GM19099 (cell line): ENCODE results near the gene ADAMTS3.

Experiments used
- POLR2A ChIP-seq: IDR thresholded peaks from 3 replicates; pipeline ENCODE4 v1.6.1; 2011; ENCODE audit warnings: low read depth; ENCODE audit not compliant: insufficient read length; ENCODE audit errors: extremely low read depth

Gene ADAMTS3

DNA sequence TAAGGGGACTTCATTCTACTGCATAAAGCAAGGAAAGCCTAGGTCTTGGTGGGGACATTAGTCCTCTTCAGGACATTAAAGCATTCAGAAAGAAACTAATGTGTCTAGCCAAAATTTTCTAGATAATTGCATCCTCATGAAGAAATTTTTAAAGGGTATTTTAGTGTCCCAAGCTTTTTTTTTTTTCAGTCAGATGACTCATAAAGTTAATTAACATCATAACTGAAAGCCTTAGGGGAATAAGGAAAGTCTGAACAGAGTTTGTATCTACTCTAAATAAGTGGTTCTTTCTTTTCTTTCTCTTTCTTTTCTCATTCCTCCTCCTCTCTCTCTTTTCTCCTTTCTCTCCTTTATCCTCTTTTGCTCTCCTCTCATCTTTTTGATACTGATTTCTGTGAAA lies 202.4 kb downstream of the ADAMTS3 start:
- TF ChIP-seq POLR2A = no peak

DNA sequence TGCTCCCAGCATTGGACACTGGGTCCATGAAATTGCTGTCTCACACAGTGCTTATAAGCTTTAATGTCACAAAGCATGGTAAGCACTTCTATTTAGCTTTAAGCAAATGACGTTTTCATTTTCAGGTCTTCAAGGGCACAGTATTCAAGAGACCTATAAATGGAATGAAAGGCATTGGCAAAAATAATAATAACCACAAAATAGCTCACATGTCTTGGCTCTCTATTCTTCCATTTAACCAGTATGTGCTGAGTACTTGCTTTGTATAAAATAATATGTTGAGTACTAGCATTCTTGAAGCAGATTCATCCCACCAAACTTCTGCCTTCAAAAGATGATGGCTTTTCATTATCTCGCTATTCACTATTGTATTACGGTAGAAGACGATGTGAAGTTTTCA lies 203.0 kb downstream of the ADAMTS3 start:
- no peak for TF ChIP-seq POLR2A

DNA sequence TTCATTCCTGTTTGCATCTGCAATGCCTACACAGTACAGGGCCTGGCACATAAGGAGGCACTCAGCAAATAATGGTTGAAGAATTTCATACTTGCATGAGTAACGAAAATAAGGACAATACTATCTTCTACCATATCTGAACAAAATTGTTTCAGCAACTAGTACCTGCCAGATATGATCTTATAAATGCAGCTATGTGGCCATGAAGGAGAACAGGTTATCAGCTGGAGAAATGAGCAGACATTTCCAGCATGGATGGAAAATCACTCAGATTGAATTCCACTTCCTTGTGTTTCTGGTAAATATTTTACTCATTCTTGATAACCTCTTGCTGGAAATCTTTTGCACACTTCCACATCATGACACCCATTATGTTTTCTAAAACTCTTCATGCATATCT lies 204.0 kb downstream of the ADAMTS3 start:
- no peak for TF ChIP-seq POLR2A

DNA sequence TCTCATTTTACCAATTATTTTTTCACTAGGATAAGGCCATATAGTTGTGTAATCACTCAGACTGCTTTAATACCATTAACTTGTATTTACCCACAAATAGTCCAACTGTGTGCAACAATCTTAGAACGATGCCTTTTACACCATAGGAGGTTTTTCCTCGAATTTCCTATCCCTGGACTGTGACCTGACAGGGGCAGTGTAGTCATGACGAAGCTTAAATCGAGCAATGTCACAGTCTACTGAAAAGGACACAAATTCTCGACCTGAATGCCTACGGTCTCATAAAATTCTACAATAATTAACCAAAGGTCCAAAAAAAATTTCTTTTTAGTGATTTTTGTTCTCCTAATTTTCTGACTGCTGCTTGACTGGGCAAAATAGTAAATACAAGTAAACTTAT lies 208.9 kb downstream of the ADAMTS3 start:
- no peak for TF ChIP-seq POLR2A

DNA sequence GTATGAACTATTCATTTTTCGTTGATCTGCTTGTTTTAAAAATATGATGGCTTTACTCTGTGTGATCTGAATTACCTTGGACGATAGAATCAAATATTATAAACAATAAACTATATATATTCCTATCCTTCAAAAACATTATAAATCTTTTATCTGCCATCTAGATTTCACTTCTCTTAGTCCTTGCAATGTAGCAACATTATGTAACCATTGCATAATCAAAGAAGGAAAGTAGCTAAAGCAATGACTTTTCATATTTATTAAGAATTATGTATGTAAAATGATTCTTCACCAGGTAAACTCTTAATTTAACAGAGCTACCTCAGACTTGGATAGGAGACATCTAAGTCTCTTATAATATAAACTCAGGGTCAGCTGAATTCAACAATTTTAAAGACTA lies 210.5 kb downstream of the ADAMTS3 start:
- no peak for TF ChIP-seq POLR2A

DNA sequence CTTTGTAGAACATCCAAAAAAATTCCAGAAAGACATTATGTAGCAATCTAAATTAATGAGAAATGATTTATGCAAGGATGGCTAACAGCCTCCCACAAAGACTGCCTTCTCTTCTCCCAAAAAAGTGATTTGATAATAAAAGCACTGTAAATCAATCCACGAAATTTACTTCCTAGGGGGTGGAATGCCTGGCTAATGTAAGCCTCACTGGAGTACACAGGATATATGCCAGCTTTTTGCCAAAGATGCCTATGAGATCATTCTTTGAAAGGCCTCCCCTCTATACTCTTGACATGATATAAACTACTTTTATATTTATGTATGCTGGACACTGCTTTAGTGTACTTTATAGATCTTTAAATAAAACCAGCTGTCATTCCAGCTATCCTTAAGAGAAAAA lies 211.1 kb downstream of the ADAMTS3 start:
- no peak for TF ChIP-seq POLR2A

DNA sequence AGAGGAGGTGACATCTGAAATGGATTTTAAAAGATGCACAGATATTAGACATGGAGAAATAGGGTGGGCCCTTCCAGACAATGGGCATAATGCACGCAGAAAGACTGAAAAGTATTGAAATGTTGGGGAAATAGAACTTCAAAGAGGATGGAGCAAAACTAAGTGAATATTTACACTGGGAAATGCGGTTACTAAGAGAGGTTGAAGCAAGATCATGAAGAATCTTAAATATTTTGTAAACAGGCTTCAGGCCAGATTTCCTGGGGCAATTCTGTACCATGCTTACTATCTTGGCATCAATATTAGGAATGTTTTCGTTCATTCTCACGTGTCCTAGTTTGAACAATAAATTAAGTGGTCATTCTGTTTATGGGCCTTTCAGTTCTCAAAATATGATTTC lies 216.3 kb downstream of the ADAMTS3 start:
- no peak for TF ChIP-seq POLR2A

DNA sequence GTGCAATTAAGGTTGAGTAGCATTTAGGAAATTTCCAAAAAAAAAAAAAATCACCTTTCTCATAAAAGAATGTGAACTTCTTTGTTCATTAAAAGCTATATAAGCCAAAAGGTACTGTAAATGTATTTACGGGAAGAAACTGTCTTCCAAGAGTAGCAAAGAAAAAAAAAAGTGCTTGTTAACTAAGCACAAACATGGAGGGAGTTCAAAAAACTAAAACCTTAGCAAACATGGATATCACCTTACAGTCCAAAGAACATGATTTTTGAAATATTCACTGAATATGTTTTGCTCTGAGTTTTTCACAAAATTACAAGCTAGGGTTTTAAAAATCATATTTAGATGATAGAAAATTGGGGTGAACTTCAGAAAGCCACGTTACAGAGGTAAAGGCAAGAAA lies 217.5 kb downstream of the ADAMTS3 start:
- no peak for TF ChIP-seq POLR2A

DNA sequence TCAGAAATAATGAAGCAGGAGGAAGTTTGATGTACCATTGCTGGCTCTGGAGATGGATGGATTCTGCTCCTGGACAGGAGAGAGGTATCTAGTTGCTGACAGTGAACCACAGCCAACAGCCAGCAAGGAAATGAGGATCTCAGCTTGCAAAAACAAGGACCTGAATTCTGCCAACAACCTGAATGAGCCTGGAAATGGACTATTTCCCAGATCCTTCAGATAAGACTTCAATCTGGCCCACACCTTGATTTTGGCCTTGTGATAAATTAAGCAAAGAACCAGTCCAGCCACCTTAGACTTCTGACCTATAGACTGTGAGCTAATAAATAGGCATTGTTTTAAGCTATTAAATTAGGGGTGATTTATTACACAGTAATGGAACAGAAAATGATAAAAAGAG lies 220.3 kb downstream of the ADAMTS3 start:
- TF ChIP-seq POLR2A = no peak

DNA sequence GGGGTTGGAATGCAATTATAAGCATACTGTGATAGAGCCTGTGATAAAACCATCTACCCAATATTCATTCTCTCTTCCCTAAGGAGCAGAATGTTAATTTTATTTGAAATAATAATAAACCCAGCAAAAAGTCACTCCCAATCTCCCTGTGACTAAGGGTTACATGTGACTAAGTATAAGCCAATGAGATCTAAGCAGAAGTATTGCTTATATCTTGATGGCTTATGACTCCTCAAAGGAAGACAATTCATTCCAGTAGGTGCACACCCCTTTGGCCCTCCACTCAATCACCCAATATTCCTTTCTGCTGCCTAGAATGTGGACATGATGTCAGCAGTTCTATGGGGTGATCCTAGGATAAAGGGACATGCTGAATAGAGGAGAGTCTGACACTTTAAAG lies 224.6 kb downstream of the ADAMTS3 start:
- no peak for TF ChIP-seq POLR2A

DNA sequence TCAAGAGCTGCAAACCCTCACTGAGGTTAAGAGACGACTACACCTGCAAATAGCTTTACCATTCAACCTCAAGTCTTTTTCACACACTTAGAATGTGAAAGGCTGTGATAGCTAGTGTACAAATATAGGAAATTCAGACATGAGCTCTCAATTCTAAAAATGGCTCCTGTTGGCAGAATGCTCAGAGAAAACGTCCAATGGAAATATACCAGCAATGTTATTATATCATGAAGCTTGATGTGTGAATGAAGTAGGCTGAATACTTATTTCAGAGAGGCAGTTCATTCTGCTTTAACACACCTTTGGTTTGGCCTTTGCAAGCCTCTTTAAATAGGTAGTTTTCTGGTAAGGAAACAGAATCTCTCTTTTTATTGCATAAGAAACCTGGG lies 227.6 kb downstream of the ADAMTS3 start:
- TF ChIP-seq POLR2A = no peak

DNA sequence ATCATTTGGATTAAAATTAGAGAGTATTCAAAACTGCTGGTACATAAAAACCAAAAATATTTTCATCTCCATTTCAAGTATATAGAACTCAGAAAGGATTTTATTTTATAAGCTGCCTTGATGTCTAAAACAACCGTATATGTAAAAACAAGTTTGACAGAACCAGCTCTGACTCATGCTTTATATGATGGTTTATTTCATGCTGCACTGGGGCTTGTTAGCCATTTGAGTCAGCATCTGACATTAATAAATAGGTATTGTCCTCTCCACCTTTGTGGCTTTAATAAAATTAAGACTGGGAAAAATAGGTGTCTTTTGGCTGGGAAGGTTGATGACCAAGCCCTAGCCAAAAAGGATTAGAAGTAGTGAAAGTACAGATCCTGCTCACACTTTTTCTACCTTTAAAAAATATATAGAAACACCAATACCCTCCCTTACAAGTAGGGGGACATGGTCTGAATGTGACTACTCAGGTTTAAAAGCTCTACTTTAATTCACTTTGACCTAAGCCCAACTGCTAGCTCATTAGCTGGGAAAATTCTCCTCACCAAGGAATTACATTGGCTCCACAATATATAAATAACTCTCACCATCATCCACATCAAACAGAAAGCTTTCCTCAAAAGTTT lies 228.1 kb downstream of the ADAMTS3 start:
- no peak for TF ChIP-seq POLR2A

DNA sequence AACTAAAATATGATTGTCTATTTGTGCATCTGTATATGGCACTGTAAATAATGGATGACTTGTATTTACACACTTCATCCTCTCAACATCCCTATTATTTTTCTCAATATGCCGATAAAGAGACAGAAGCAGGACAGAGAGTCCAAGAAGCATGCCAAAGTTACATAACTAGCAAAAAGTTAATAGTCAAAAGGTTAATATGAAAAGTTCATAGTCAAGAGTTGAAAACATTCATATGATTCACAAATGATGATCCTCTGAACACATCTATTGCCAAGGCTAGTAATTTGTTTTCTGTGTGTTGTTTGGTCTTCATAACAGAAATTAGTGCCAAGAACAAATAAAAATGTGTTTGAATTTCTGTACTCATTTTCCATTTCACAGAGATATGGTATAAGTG lies 231.0 kb downstream of the ADAMTS3 start:
- no peak for TF ChIP-seq POLR2A

DNA sequence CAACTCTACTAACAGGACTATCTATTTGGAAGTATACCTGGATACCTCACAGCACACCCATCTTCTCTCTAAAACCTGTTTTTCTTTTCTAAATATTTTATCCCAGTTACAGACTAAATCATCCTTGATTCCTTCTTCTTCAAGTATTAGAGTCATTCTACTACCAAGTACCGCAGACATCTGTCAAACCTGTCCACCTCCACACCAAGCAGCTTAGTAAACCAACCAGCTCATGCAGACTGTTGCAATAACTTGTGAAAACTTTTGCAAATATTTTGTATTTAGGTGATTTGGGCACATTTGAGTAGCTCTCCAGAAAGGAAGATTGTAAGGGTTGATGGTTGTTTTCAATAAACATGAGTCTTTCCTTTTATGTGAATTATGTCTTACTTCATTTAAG lies 238.6 kb downstream of the ADAMTS3 start:
- no peak for TF ChIP-seq POLR2A

DNA sequence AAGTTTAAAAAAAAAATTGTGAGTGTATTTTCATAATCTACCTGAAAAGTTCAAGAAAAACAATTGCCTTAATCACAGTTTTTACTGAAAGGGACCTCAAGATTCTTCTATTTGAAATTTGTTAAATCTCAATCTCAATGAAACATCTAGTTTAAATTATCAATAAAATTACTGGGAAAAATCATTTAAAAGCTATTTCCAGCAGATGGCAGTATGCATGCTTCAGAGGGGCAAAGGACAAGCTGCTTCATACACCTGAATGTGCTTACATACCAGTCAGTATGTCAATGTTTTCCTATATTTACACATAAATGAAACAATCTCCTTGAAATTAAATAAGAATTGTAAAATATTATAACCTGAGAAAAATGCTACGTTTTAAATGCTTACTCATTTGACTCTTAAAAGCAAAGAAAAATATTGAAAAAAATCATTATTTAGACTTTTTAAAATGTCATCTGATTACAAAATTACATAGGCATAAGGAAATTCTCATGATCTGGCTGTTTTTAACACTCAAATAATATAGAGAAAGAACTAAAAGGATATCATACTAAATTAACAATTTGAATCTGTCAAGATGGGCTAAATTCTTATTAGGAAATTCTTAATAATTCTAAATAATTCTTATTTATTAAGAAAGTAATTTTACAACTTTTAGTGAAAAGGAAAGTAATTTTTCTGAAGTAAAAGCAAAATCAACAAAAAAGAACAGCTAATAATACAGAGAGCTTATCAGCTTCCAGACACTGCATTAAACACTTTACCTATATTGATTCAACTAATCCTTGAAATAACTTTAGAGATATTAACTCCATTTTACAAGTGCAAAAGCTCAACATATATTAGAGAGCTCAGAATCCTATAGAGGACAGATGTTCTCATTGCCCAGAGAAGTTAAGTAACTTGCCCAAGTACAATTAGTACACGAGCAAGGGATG lies 242.1 kb downstream of the ADAMTS3 start:
- TF ChIP-seq POLR2A = no peak

DNA sequence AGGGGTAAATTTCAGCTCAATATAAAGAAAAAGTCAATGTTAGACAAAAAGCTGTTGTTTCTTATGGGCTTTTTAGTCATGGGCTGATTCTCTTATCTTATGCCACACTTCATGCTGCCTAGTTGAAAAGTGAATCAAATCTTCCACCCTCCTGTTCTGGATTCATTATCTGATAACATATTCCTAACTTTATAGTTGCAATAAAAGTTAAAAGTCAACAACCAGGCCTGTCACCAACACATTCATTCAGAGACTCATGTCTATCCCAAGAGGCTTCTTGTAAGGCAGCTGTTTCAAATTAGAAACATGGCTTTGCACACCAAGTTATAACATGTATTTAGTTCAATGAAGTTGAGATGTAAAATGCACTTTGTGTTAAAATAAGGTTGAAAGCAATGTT lies 243.8 kb downstream of the ADAMTS3 start:
- no peak for TF ChIP-seq POLR2A
